Activated B cell treated with CpG ODN at 0.5 μM for 24 hours (primary cell): ENCODE measurements around the gene LRP8. TPM values are rescaled to one million over a fixed set of nuclear protein-coding genes. Genes with fewer than 3 reads are reported as not detected.

ENCODE experiments used
- ATAC-seq: fragments of 200-7000 bp; cut with Tn5 transposase; one replicate; pipeline ENCODE4 v1.10.0; 2021; ENCODE audit warnings: low read depth, mild to moderate bottlenecking, moderate library complexity
- CTCF ChIA-PET: fragments of 350-600 bp; sonication (Branson Sonifier 250); formaldehyde crosslinking; loops from one replicate; lab custom pipeline; 2021; ENCODE audit warnings: antibody characterized with exemption; lab: Charles Lee
- POLR2A ChIA-PET: fragments of 350-600 bp; sonication (Branson Sonifier 250); formaldehyde crosslinking; loops from one replicate; lab custom pipeline; 2021; ENCODE audit warnings: antibody characterized with exemption; lab: Charles Lee
- DNase-seq: peaks from one replicate; pipeline ENCODE4 v3.0.0; 2022
- H3K27ac Mint-ChIP-seq: one replicate; pipeline ENCODE4 v1.8.0; 2020; ENCODE audit warnings: mixed read lengths
- H3K27me3 Mint-ChIP-seq: one replicate; pipeline ENCODE4 v1.8.0; 2021; ENCODE audit warnings: mixed read lengths
- H3K36me3 Mint-ChIP-seq: one replicate; pipeline ENCODE4 v1.8.0; 2021; ENCODE audit warnings: low read depth, mixed read lengths
- H3K4me1 Mint-ChIP-seq: one replicate; pipeline ENCODE4 v1.8.0; 2021; ENCODE audit warnings: mixed read lengths
- H3K4me3 Mint-ChIP-seq: one replicate; pipeline ENCODE4 v1.8.0; 2020; ENCODE audit warnings: mild to moderate bottlenecking, mixed read lengths
- H3K9me3 Mint-ChIP-seq: one replicate; pipeline ENCODE4 v1.8.0; 2020; ENCODE audit warnings: mixed read lengths
- intact Hi-C: fragments of 100-400 bp; cut with micrococcal nuclease; formaldehyde crosslinking; loops from one replicate; pipeline ENCODE4 v1.15.1; 2024
- total RNA-seq: library from RNA; stranded (reverse); gene quantifications from 2 replicates; pipeline ENCODE4 v1.2.3, GENCODE V29; 2022
- TF ChIP-seq, protein P1 (sequence below): fragments of 200-600 bp; IDR thresholded peaks from one replicate; pipeline ENCODE4 v1.8.0; 2022; ENCODE audit warnings: antibody characterized with exemption, mild to moderate bottlenecking

The LRP8 gene
- total RNA-seq, 1 donor from 2014 or later = 40.6 TPM

DNA sequence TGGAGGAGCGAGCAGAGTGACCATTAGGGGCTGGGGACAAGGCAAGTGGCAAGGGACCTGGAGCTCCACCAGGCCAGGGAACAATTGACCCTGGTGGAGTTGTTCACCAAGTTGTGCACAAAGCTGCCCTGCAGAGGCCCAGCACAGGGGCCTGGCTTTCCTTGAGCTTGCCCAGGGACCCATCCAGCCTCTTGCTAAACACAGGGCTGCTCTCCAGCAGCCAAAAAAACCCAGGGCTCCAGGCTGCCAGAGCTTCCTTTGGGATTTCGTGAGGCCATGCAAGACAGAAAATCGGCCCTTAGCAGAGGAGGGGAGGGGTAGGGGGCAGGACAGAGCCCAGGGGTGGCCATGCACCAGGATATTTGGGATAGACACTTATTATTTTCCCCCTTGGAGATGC, 32.6 kb downstream of the LRP8 start:
- Mint-ChIP-seq H3K9me3 (no peaks in the 10 kb centered on the region), H3K27ac (no peak overlapping the region), H3K27me3 (no peaks in the 10 kb centered on the region), H3K4me3 (no peak overlapping the region), H3K4me1 (peaks cover 23% of the 10 kb centered on the region), H3K36me3 (no peaks in the 10 kb centered on the region)
- ATAC-seq (no peak), DNase-seq (no peak)
- ChIA-PET POLR2A (no interaction called here), CTCF (interaction anchor here (1.1 to 2.2 kb wide), 2 partner anchors 17 to 98 kb away, joined by 4 to 7 read pairs; no protein-coding TSS in a partner anchor)
- intact Hi-C loops = no loop called here
- TF ChIP-seq, protein P1, sequence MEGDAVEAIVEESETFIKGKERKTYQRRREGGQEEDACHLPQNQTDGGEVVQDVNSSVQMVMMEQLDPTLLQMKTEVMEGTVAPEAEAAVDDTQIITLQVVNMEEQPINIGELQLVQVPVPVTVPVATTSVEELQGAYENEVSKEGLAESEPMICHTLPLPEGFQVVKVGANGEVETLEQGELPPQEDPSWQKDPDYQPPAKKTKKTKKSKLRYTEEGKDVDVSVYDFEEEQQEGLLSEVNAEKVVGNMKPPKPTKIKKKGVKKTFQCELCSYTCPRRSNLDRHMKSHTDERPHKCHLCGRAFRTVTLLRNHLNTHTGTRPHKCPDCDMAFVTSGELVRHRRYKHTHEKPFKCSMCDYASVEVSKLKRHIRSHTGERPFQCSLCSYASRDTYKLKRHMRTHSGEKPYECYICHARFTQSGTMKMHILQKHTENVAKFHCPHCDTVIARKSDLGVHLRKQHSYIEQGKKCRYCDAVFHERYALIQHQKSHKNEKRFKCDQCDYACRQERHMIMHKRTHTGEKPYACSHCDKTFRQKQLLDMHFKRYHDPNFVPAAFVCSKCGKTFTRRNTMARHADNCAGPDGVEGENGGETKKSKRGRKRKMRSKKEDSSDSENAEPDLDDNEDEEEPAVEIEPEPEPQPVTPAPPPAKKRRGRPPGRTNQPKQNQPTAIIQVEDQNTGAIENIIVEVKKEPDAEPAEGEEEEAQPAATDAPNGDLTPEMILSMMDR = no peak

DNA sequence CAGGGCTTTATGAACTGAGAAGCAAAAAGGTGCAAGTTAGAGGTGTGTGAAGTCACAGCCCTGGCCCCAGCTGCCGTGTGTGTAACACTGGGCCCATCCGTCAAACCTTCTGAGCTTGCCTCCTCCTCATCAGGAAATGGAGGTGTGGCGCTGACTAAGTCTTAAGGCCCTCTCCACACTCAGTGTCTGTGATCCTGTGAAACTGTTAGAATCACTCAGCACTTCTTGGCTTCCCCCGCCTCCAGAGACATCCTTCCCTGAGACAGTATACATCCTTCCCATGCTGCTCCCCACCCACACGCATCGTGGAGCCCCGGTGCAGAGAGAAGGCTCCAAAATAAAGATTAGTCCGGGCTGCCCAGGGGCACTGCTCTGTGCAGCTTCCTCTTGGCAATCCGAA, 33.3 kb downstream of the LRP8 start:
- TF ChIP-seq, protein P1 = no peak
- ChIA-PET CTCF (interaction anchor here (1.1 to 2.2 kb wide), 2 partner anchors 17 to 99 kb away, joined by 4 to 7 read pairs; no protein-coding TSS in a partner anchor), POLR2A (no interaction called here)
- Mint-ChIP-seq H3K4me3 (no peak overlapping the region), H3K4me1 (peaks cover 23% of the 10 kb centered on the region), H3K36me3 (no peaks in the 10 kb centered on the region), H3K27me3 (no peaks in the 10 kb centered on the region), H3K27ac (no peak overlapping the region), H3K9me3 (no peaks in the 10 kb centered on the region)
- no peak for ATAC-seq
- no peak for DNase-seq
- intact Hi-C loops = loop anchor here (5.0 kb wide), 1 partner anchor 33 kb away; the partner anchor contains the start of gene LRP8

DNA sequence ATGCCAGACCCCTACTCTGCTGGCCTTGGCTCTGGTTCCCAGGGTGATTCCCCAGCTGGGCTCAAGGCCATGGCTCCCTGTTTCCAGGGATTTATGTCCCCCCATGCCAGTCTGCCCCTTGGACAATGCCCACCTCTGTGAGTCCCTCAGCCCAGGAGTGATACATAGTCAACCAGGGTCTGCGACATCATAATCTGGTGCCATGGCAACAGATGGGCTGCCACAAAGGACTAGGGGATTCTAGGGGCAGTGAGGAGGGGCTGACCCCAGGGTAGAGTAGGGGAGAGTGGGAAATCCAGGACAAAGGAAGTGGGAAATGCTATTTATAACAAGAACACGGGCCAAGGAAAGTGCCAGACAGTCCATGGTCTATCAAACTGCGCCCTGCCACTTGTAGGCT, 33.8 kb downstream of the LRP8 start:
- no peak for DNase-seq
- intact Hi-C loops = loop anchor here (5.0 kb wide), 1 partner anchor 33 kb away; the partner anchor contains the start of gene LRP8
- ATAC-seq = no peak
- POLR2A ChIA-PET = no interaction called here
- TF ChIP-seq, protein P1 = no peak
- CTCF ChIA-PET = interaction anchor here (1.1 to 2.2 kb wide), 2 partner anchors 16 to 99 kb away, joined by 4 to 7 read pairs; no protein-coding TSS in a partner anchor
- Mint-ChIP-seq H3K4me1 (peaks cover 23% of the 10 kb centered on the region), H3K36me3 (no peaks in the 10 kb centered on the region), H3K4me3 (no peak overlapping the region), H3K9me3 (no peaks in the 10 kb centered on the region), H3K27ac (no peak overlapping the region), H3K27me3 (no peaks in the 10 kb centered on the region)

DNA sequence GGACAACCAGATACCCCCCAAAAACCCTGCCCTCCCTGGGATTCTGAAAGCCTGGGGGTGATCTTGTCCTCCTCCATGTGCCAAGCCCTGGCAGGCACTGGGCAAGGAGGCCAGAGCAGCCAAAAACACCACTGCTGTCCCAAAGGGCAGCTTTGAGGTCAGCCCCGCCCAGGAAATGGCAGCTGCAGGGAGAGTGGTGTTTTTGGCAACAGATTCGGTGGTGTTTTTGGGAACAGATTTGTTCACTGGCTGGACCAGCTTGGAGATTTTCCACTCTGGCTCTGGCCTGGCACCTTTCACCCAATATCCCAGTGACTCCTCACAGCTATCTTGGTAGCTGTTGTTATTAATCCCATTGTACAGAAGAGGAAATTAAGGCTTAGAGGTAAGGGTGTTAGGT, 34.7 kb downstream of the LRP8 start:
- TF ChIP-seq, protein P1 = no peak
- Mint-ChIP-seq H3K9me3 (no peaks in the 10 kb centered on the region), H3K27ac (no peak overlapping the region), H3K36me3 (peaks cover 4% of the 10 kb centered on the region), H3K4me1 (peaks cover 23% of the 10 kb centered on the region), H3K4me3 (no peak overlapping the region), H3K27me3 (no peaks in the 10 kb centered on the region)
- ChIA-PET POLR2A (interaction anchor here (2.3 kb wide), 1 partner anchor 33 kb away, joined by 12 read pairs; no protein-coding TSS in a partner anchor), CTCF (interaction anchor here (1.1 to 1.2 kb wide), 2 partner anchors 14 to 101 kb away, joined by 3 to 4 read pairs; no protein-coding TSS in a partner anchor)
- intact Hi-C loops = loop anchor here (5.0 kb wide), 1 partner anchor 34 kb away; the partner anchor contains the start of gene LRP8
- ATAC-seq (no peak), DNase-seq (no peak)

DNA sequence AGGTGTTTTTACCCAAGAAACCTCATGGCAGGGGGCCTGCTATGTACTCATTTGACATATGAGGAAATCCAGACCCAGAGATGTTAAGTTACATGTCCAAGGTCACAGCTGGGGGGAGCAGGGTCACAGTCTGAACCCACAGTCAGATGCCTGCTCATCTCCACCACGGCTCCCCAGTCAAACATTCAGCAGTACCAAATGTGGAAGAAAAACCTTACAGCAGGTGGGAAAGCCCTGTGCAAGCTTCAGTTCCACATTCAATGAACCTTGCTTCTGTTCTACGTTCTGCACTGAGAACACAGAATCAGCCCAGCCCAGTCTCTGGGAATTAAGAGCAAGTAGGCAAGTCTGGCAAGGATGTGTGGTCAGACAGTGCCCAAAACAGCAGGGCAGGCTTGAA, 35.2 kb downstream of the LRP8 start:
- TF ChIP-seq, protein P1 = no peak
- H3K36me3 Mint-ChIP-seq = peaks cover 5% of the 10 kb centered on the region
- peak overlapping the region; percentile 30 for H3K27ac Mint-ChIP-seq
- no peak for DNase-seq
- no peaks in the 10 kb centered on the region for H3K27me3 Mint-ChIP-seq
- peak; percentile 77 for ATAC-seq
- H3K4me3 Mint-ChIP-seq = no peak overlapping the region
- peaks cover 23% of the 10 kb centered on the region for H3K4me1 Mint-ChIP-seq
- POLR2A ChIA-PET = interaction anchor here (2.3 kb wide), 1 partner anchor 34 kb away, joined by 12 read pairs; no protein-coding TSS in a partner anchor
- CTCF ChIA-PET = interaction anchor here (1.1 to 1.2 kb wide), 2 partner anchors 14 to 101 kb away, joined by 3 to 4 read pairs; no protein-coding TSS in a partner anchor
- intact Hi-C loops = loop anchor here (5.0 kb wide), 1 partner anchor 35 kb away; the partner anchor contains the start of gene LRP8
- H3K9me3 Mint-ChIP-seq = no peaks in the 10 kb centered on the region
